Dermis microvascular lymphatic vessel endothelial cell (primary cell): Measurements from ENCODE around the gene NUDT4B. TPM values are rescaled to one million over a fixed set of nuclear protein-coding genes. Genes with fewer than 3 reads are reported as not detected.
"Not testable (repeated sequence)": the region's sequence is repeated elsewhere in the genome, so short reads cannot be mapped to it uniquely, and the experiment has no call there.

Source experiments
- DNase-seq, 2 donors: peaks; one replicate each; pipeline versions ENCODE4 v3.0.0 to v3.0.0-alpha.2; 2010; ENCODE audit warnings: low read depth in 2 of 2
- total RNA-seq: library from RNA; depleted of rRNA; stranded (reverse); fragments of >200 nt; gene quantifications from 2 replicates; pipeline ENCODE4 v1.2.1, GENCODE V29; 2014

The NUDT4B gene
- total RNA-seq, 1 donor from 2014 or later, result 11.9 TPM

- DNase-seq, result not testable (repeated sequence)
Observed at GRCh38 chr1:148793762-148794332, 45.3 kb downstream of the NUDT4B start.

Other genes with a start within 250 kb of the NUDT4B start
- 4.5 and 8.3 TPM in 2 replicates for gene NBPF14, start 152.8 kb upstream of the NUDT4B start, total RNA-seq
- gene PDE4DIP, start 95.7 kb downstream of the NUDT4B start, total RNA-seq, result 5.7 and 6.3 TPM in 2 replicates